Stimulated activated CD4-positive, alpha-beta T cell treated with anti-CD3 and anti-CD28 coated beads, Interleukin-1b, Interleukin-23, amount 100 ng/mL, for 48 hours (primary cell): ENCODE results near the gene PGPEP1.
"Not testable (repeated sequence)": the region's sequence is repeated elsewhere in the genome, so short reads cannot be mapped to it uniquely, and the experiment has no call there.

Experiments used
- DNase-seq: peaks from one replicate; pipeline ENCODE4 v3.0.0-alpha.2; 2020

PGPEP1 gene

DNA sequence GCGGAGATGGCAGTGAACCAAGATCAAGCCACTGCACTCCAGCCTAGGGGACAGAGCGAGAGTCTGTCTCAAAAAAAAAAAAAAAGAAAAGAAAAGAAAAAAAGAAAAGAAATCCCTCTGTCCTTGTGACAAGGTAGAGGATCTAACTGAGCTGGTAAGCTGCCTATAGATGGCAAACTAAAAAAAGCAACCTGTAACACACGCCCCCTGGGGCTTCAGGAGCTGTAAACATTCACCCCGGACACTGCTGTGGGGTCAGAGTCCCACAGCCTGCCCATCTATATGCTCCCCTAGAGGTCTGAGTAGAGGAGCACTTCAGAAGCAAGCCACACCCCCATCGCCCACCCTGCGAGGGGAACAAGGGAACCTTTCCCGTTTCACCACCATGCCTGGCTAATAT is 4.3 kb upstream of the PGPEP1 start:
- no peak for DNase-seq

DNA sequence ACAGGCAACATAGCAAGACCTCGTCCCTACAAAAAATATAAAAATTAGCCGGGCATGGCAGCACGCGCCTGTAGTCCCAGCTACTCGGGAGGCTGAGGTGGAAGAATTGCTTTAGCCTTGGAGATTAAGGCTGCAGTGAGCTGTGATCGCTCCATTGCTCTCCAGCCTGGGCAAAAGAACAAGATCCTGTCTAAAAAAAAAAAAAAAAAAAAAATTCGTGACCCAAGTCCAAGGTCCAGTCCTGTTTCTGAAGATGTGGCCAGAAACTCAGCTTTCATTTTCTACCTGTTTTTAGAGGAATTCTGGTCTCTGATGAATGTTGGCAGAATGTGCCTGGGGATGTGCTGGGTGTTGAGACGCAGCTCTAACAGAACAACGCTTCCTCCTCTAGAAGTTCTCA is 1.9 kb upstream of the PGPEP1 start:
- DNase-seq: no peak

DNA sequence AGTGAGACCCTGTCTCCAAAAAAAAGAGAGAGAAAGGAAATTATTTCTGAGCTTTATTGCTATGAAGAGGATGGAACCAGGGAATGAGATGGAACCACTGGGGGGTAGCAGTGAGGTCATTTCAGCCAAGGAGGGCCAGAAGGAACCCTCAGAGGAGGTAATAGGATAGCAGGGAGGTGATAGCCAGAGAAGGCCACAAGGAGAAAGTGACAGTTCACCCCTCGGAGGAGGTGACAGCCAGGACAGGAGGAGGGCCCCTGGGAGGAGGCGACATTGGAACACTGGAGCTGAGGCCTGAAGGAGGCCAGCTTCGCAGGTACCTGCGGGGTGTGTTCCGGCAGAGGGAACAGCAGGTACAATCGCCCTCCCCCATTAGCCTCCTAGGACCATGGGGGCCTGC is 675 bp upstream of the PGPEP1 start:
- DNase-seq: no peak

DNA sequence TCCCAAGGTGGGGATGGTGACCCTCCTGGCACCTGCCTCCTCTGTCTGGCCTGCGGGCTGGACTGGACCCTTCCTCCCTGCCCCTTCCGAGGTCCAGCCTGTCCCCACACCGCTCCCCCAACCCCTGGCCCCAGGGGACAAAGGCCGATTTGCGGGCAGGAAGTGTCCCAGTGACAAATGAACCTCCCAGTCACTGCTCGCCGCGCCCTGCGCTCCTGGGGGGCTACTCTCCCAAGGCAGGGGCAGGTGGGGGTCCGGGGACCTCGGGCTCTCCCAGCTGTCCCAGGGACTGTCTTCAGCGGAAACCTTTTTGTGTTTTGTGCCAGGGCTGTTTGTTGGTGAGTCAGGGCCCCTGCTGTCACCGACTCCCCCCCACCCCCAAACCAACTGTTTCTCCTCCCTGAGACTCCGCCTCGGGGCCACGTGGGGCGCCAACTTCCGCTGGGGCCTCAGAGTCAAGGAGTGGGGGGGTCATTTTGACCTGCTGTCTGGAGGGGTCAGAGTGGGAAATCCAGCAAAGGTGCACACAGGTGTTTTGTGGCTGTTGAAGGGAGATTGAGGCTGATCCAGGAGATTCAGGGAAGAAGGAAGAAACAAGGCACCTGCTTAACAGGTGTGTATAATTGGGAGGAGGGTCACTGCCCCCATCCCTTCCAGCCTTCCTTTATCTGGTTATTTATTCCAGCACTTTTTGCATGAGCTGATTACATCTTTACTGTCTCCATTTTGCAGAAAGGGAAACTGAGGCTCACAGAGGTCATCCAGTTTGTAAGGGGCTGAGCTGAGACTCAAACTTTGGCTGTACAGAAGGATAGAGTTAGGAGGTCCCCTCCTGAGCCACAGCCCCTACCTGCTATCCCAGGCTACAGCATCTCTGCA is 831 bp downstream of the PGPEP1 start:
- DNase-seq: peak; percentile 73

DNA sequence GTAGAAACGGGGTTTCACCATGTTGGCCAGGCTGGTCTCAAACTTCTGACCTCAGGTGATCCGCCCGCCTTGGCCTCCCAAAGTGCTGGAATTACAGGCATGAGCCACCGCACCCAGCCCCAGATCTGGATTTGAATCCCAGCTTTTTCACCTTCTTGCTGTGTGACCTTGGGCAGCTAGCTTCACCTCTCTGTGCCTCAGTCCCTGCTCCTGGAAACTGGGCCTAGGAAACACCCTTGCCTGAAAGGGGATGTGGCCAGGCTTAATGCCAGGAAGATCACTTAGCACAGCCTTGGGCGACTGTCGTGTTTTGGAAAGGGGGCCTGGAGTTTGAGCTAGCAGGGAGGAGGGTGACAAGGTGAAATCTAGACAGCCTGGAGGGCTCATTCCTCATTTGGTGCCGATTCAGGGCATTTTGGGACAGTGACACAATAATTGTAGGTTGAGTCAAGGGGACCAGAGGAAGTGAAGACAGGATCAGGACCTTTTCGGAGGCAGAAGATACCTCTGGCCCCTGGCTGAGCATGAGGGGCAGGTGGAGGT is 1.8 kb downstream of the PGPEP1 start:
- no peak for DNase-seq

DNA sequence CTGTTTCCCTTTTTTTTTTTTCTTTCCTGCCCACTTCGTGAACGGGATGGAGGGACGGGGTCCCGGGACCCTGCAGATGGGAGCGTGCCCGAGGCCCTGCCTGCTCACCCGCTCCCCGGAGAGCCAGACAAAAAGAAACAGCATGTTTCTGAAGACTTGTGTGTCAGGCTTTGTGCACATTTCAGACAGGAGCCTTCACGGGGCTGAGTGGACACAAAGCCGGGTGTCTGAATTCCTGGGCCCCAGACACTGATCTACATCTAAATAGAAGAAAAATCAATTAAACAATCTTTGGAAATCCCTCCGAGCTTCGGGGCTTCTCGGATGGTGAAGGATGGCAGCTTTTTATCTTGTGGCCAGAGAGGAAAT is 4.2 kb downstream of the PGPEP1 start:
- DNase-seq: no peak

DNA sequence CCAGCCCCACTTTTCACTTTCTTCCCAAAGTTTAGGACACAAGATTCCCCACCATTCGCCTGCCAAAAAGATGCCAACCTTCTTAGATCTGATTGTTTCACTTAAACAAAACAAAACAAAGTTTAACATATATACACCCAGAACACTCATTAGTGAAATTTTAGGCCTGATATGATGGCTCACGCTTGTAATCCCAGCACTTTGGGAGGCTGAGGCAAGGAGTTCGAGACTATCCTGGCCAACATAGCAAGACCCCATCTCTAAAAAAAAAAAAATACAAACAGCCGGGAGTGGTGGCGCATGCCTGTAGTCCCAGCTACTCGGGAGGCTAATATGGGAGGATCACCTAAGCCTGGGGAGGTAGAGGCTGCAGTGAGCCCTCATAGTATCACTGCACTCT is 4.9 kb downstream of the PGPEP1 start:
- DNase-seq: no peak

DNA sequence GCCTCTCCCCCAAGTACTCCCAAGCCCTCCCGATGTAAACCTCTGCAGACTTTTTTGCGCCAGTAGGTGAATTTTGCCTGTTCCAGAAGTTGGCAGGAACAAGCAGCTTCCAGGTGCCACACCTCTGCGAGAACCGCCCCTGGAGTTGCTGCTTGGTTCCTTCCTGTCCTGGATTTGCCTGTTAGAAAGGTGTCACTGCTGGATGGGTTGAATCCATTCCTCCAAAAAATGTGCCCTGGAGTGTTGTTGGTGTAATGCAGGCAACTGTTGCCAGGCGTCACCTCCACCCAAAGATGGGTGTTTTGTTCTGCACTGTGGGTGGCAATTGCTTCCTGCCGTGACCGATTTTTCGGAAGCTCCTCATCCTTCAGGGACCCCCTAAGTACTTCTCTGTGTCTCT is 5.7 kb downstream of the PGPEP1 start:
- DNase-seq: no peak

DNA sequence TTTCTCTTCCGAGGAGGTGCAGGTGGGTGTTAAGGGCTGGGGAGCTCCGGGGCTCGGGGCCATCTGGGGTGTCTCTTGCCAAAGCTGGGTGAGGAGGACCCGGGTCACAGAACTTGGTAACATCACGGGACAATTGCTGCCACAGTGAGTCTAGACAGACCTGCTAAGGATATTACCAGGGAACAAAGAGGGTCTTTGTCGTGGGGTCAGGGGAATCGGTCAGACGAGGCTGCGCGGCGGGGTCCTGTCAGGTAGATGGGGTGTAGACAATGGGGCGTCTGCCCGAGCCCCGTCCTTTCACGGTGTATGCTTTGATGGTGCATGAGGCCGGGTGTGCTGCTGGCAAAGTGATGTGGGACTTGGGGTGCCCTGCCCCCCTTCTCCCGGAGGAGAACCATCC is 7.8 kb downstream of the PGPEP1 start:
- no peak for DNase-seq

DNA sequence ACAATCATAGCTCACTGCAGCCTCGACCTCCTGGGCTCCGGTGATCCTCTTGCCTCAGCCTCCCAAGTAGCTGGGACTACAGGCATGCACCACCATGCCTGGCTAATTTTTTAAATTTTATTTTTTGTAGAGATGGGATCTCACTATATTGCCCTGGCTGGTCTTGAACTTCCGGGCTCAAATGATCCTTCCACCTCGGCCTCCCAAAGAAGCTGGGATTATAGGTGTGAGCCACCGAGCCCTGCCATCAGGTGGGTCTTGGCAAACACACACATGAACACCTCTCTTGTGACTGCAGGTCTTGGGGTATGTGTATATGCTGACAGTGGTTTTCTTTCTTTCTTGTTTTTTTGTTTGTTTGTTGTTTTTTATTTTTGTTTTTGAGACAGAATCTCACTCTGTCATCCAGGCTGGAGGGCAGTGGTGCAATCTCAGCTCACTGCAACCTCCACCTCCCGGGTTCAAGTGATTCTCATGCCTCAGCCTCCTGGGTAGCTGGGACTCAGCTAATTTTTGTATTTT is 8.5 kb downstream of the PGPEP1 start:
- not testable (repeated sequence) for DNase-seq

DNA sequence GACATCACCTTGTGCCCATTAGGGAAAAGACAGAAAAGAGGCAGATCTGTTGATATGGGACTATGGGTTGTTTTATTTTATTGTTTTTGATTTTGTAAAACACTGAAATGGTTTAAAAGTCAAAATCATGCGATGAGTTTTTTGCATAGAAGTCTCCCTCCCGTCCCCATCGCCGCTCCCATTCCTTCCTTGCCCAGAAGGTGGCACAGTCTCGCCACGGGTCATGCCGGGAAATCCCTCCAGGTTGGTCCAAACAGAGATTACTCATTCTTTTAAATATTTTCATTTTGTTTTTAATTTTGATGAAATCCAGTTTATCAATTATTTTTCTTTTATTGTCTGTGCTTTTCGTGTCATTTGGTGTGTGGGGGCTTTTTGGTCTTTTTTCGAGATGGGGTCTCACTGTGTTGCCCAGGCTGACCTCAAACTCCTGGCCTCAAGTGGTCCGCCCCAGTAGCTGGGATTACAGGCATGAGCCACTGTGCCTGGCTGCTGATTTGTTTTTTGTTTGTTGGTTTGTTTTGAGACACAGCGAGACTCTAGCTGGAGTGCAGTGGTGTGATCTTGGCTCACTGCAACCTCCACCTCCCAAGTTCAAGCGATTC is 9.2 kb downstream of the PGPEP1 start:
- peak; percentile 31 for DNase-seq

DNA sequence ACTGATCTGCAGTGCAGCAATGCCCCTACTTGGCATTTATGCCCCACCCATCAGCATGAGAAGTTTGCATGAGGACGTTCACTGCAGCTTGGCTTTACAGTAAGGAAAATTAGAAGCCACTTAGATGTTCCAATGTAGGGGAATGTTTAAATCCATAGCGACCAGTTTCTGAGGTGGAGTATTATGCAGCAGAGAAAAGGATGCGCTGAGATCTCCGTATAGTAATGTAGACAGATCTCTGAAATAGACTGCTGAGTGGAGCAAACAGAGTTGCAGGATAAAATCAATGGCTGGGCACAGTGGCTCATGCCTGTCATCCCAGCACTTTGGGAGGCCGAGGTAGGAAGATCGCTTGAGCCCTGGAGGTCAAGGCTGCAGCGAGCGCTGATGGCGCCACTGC is 10.1 kb downstream of the PGPEP1 start:
- no peak for DNase-seq

DNA sequence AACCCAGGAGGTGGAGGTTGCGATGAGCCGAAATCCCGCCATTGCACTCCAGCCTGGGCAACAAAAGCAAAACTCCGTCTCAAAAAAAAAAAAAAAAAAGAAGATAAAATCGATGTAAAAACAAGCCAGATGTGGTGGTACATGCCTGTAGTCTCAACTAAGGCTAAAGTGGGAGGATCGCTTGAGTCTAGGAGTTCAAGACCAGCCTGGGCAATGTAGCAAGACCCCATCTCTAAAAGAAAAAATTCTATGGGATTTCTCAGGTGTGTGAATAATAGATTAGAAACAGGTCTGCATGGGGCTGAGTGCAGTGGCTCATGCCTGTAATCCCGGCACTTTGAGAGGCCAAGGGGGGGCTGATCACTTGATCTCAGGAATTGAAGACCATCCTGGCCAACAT is 11.1 kb downstream of the PGPEP1 start:
- DNase-seq: no peak

DNA sequence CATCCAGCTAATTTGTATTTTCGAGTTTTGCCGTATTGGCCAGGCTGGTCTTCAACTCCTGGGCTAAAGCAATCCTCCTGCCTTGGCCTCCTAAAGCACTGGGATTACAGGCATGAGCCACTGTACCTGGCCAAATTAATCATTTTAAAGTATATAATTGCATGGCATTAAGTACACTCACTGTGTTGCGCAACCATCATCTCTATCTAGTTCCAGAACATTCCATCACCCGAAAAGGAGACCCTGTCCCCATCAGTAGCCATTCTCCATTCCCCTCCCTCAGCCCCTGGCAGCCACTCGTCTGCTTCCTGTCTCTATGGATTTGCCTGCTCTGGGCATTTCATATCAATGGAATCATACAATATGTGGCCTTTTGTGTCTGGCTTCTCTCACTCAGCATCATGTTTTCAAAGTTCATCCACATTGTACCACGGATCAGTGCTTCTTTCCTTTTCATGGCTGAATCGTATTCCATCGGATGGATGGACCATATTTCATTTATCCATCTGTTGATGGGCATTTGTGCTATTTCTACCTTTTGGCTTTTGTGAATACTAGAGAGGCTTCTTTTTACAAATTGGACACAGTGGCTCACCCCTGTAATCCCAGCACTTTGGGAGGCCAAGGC is 13.1 kb downstream of the PGPEP1 start:
- no peak for DNase-seq

DNA sequence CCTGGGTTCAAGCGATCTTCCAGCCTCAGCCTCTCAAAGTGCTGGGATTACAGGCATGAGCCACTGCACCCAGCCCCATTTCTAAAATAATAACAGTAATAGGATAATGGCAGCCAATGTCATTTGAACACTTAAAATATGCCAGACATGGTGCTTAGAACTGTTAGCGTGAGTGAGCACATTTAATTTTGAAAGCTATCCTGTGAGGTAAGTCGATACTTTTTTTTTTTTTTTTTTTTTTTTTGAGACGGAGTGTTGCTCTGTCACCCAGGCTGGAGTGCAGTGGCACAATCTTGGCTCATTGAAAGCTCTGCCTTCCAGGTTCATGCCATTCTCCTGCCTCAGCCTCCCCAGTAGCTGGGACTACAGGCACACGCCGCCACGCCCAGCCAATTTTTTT is 14.3 kb downstream of the PGPEP1 start:
- DNase-seq: not testable (repeated sequence)

DNA sequence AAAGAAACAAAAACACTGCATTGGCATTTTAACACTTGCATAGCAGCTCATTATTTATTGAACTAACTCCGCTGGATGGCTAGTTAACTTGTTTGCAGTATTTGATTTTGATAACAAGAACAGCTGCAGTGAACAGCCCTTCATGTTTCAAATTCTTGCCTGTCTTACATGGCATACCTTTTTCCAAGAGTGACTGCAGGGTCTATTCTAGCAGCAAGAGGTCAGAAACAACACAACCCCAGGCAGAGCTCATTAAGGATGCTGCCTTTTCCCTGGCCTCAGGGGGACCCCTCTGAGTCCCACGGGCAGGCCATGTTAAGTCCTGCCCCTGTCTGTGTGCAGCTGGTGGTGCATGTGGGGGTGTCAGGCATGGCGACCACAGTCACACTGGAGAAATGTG is 16.6 kb downstream of the PGPEP1 start:
- no peak for DNase-seq

DNA sequence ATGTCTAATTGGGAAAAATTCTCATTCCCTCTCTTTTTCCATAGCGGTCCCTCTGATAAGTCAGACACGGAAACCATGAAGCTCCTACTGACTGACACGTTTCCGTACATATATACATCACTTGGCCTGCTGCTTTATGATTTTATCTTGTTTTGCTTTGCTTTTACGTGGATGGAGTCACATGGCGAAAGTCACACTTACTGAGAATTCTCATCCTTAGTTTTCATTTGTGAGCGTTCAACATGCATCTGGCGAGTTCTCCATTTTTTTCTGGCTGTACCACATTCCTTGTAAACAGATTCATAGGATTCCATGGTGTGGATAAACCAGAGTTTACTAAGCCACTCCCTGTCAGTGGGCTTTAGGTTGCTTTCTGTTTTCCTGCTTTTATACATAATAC is 21.2 kb downstream of the PGPEP1 start:
- DNase-seq: no peak

DNA sequence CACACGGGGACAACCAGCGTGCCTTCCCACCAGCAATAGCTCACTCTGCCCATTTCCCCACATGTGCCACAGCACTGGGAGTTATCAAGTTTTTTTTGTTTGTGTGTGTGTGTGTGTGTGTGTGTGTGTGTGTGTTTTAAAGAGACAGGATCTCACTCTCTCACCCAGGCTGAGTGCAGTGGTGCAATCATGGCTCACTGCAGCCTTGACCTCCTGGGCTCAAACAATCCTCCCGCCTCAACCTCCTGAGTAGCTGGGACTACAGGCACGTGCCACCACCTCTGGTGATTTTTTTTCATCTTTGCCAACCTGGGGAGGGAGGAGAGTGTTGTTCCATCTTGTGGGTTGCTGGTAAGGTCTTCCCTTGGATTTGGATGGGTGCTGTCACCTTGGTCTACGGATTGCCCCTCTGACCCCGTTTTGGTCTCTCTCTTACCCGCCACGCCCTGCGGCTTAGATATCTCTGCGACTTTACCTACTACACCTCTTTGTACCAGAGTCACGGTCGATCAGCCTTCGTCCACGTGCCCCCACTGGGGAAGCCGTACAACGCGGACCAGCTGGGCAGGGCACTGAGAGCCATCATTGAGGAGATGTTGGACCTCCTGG is 22.6 kb downstream of the PGPEP1 start:
- no peak for DNase-seq

DNA sequence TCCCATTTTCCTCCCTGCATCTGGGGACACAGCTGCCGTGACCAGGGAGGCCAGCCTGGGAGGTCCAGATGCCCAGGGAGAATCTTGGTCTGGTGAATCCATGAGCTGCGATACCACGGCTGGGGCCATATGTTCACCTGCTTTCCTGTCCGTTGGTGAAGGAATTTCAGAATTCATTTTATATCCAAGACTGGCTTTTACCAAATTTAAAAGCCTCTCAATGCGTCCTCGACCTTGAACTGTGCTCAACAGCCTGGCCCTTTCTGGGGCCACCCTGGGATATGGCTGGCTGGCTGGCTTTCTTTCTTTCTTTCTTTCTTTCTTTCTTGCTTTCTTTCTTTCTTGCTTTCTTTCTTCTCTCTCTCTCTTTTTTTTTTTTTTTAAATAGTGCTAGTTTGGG is 23.4 kb downstream of the PGPEP1 start:
- DNase-seq: no peak

DNA sequence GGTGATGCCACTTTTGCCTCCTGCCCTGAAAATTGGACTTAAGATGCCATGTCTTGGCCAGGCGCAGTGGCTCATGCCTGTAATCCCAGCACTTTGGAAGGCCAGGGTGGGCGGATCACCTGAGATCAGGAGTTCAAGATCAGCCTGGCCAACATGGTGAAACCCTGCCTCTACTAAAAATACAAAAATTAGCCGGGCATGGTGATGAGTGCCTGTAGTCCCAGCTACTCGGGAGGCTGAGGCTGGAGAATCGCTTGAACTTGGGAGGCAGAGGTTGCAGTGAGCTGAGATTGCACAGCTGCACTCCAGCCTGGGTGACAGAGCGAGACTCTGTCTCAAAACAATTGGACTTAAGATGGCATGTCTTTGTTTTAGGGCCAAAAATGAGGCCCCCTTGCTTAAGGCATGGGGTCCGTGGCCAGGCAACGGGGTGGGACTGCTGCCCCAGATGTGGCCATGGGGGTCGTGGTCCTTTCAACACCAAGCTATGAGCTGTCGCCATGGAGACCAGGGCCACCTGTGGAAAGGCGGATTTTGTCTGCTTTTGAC is 24.0 kb downstream of the PGPEP1 start:
- not testable (repeated sequence) for DNase-seq

DNA sequence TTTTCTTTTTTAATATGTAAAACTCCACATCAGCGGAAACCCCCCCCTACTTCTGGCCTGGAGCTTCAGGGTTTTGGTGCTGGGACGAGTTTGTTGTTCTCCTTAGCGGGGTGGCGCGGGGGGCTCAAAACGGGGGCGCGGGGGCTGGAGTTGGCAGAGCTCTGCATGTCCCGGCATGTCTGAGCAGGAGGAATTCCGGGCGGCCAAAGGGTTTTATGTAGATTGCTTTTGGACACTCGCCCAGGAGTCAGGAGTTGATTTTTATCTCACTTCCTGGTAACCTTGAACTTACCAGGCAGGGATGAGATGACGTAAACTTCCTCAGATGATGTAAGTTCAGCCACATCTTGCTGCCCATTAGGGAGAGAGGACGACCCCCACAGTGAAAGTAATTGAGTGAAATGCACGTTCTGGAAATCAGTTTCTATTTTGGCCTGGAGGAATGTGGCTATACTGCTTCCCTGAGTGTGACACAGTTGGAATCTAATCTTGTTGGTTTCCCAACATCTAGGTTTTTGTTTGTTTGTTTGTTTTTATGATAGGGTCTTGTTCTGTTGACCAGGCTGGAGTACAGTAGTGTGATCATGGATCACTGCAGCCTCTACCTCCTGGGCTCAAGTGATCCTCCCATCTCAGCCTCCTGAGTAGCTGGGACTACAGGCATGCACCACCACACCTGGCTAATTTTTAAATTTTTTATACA is 24.6 kb downstream of the PGPEP1 start:
- no peak for DNase-seq

DNA sequence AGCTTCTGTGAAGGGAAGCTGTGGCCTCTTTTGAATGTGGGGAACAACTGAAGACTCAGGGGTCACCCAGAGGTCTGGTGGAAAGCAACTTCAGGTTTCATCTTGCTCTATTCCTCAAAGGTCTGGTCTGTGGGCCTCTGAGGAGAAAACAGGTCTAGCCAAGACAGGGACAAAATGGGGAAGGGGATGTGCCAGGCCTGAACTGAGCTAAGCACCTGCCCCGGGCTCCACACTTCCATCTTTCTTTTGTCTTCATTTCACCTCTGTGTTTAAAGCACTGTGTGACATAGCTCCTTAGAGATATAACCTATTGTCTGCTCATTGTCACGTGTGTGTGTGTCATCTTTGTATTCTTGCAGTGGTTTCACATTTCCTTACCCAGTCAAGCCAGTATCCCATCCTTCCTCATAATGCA is 25.6 kb downstream of the PGPEP1 start:
- DNase-seq: no peak
